Nephron progenitor cell (in vitro differentiated cells): Measurements from ENCODE around the gene PTPRK.

Source experiments
- DNase-seq: peaks from one replicate; pipeline ENCODE4 v3.0.0; 2021
- H3K27ac Mint-ChIP-seq: 2 replicates; pipeline ENCODE4 v1.8.0; 2021; ENCODE audit warnings: mild to moderate bottlenecking, moderate library complexity, mixed read lengths
- H3K27me3 Mint-ChIP-seq: 2 replicates; pipeline ENCODE4 v1.8.0; 2021; ENCODE audit warnings: mild to moderate bottlenecking, low read depth, mixed read lengths; ENCODE audit not compliant: poor library complexity
- H3K36me3 Mint-ChIP-seq: 2 replicates; pipeline ENCODE4 v1.8.0; 2021; ENCODE audit warnings: low read depth, mixed read lengths
- H3K4me1 Mint-ChIP-seq: 2 replicates; pipeline ENCODE4 v1.8.0; 2021; ENCODE audit warnings: mixed read lengths
- H3K4me3 Mint-ChIP-seq: 2 replicates; pipeline ENCODE4 v1.8.0; 2021; ENCODE audit warnings: mild to moderate bottlenecking, moderate library complexity, mixed read lengths
- H3K9me3 Mint-ChIP-seq: 2 replicates; pipeline ENCODE4 v1.8.0; 2021; ENCODE audit warnings: mild to moderate bottlenecking, moderate library complexity, mixed read lengths
- CTCF ChIP-seq: fragments of 200-600 bp; sonication (generic); IDR thresholded peaks from 2 replicates; pipeline ENCODE4 v1.5.0; 2021; ENCODE audit warnings: antibody characterized with exemption

The PTPRK gene

DNA sequence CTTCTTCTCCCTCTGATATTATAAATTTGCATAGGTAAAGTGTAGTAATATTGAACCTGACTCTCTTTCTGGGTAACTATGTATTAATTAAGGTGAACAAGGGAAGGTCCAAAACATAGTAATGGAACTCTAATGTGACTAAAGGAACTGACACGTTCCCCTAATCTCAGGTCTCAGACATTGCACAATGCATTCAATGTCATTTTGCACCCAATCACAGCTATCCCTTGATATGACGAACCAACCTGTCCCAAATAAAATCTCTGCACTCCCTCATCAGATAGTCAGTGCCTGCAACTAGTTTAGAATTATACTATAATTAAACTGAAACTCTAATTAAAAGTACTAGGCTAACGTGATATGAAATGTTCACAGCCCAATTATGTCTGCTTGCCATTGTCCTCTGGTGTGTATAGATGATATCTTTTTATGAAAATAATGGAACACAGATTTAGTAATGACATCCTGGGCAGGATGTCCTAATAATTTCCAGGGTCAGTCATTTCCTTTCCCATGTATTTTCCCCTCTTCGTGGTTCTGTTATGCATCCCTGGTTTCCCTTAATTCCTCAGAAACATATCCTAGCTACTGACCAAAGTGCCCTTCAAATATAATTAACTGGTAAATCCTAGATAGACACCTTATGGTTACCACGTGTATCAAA, 36.8 kb downstream of the PTPRK start:
- Mint-ChIP-seq H3K27me3 (no peaks in the 10 kb centered on the region), H3K9me3 (no peaks in the 10 kb centered on the region), H3K4me3 (no peak overlapping the region), H3K4me1 (peaks cover 45% of the 10 kb centered on the region), H3K27ac (no peak overlapping the region), H3K36me3 (no peaks in the 10 kb centered on the region)
- no peak for TF ChIP-seq CTCF
- no peak for DNase-seq

DNA sequence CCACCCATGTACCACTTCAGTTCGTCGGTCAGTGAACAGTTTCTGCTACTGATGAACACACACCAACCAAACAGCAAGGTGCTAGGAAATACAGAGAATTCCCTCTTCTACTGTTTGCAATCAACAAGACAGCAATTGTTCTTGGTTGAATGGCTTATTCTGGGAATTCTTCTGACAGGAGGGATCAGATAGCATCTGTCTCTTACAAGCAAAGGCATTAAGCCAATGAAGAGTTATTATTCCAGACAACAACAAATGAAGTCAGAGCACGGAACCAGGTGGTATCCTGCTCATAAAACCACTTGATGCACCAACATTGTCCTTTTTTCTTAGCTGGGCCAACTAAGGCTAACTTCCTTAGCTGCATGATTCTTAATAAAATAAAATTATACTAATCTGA, 37.8 kb downstream of the PTPRK start:
- Mint-ChIP-seq H3K36me3 (no peaks in the 10 kb centered on the region), H3K27me3 (no peaks in the 10 kb centered on the region), H3K9me3 (no peaks in the 10 kb centered on the region), H3K27ac (peak overlapping the region; percentile 85), H3K4me3 (no peak overlapping the region), H3K4me1 (peaks cover 46% of the 10 kb centered on the region)
- DNase-seq: no peak
- TF ChIP-seq CTCF: no peak

- Mint-ChIP-seq H3K9me3 (no peaks in the 10 kb centered on the region), H3K4me3 (no peak overlapping the region), H3K27me3 (no peaks in the 10 kb centered on the region), H3K4me1 (peaks cover 51% of the 10 kb centered on the region), H3K36me3 (no peaks in the 10 kb centered on the region), H3K27ac (peak overlapping the region; percentile 41)
- TF ChIP-seq CTCF: no peak
- DNase-seq: no peak
Measured at GRCh38 chr6:128479991-128480390, 40.4 kb downstream of the PTPRK start.

GRCh38 chr6:128479048-128479666, 41.2 kb downstream of the PTPRK start:
- Mint-ChIP-seq H3K9me3 (no peaks in the 10 kb centered on the region), H3K27ac (no peak overlapping the region), H3K27me3 (no peaks in the 10 kb centered on the region), H3K4me3 (no peak overlapping the region), H3K36me3 (no peaks in the 10 kb centered on the region), H3K4me1 (peaks cover 55% of the 10 kb centered on the region)
- TF ChIP-seq CTCF: no peak
- DNase-seq: no peak

GRCh38 chr6:128478230-128479047, 42.0 kb downstream of the PTPRK start:
- Mint-ChIP-seq H3K9me3 (no peaks in the 10 kb centered on the region), H3K4me1 (peaks cover 55% of the 10 kb centered on the region), H3K27ac (no peak overlapping the region), H3K27me3 (no peaks in the 10 kb centered on the region), H3K4me3 (no peak overlapping the region), H3K36me3 (no peaks in the 10 kb centered on the region)
- TF ChIP-seq CTCF: no peak
- DNase-seq: no peak
